ENCODE data around the gene CAMTA1.

The CAMTA1 gene

DNA sequence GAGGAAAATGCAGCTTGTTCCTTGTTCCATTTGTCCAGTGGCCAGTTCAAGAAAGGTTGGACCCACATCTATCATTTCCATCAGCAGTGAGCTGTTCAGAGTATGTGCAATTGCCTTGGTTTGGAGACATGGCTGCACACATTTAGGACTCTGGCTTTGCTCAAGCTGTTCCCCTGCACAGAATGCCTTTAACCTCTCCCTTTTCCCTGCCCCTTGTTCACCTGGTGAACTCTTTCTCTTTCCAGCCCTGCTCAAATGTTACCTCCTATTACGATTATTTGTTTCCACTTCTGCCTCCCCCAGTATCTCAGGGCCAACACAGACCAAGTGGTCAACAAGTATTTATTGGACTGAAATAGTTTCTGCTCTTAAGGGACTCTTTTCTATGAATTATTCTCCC, 385.9 kb downstream of the CAMTA1 start:
- FAIRE-seq, result no peak
- no peak for TF ChIP-seq CTCF (IDR thresholded peaks at IDR 0.05; ENCODE audit: insufficient read depth, missing control alignments)
- no peak for DNase-seq (ENCODE audit: insufficient read length, low spot score)

GRCh38 chr1:7171574-7171973, 386.3 kb downstream of the CAMTA1 start:
- no peak for DNase-seq (ENCODE audit: insufficient read length, low spot score)
- no peak for TF ChIP-seq CTCF (IDR thresholded peaks at IDR 0.05; ENCODE audit: insufficient read depth, missing control alignments)
- FAIRE-seq, result no peak

GRCh38 chr1:7172804-7173203, 387.6 kb downstream of the CAMTA1 start:
- no peak for TF ChIP-seq CTCF (IDR thresholded peaks at IDR 0.05; ENCODE audit: insufficient read depth, missing control alignments)

DNA sequence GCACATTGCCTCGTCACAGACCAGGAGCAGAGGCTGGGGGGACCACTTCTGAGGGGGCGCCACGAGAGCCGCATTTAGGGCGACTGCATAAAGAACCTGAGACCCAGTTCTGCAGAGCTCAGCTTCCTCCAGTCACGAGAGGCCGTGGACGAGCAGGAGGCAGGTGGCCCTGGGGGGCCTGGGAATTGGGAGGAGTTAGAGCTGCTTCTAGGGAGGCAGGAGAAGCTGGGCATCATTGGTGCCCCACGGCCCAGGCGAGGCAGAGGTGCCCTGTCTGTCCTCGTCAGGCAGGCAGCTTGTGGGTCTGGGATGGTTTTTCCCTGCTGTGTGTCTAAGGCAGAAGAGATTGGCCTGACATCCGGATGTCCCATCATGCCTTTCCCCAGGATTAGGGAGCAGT, 389.3 kb downstream of the CAMTA1 start:
- FAIRE-seq, result no peak
- no peak for TF ChIP-seq CTCF (IDR thresholded peaks at IDR 0.05; ENCODE audit: insufficient read depth, missing control alignments)

More at GRCh38 chr1:7172804-7173203, 387.6 kb downstream of the CAMTA1 start:
- DNase-seq (ENCODE audit: insufficient read length, low spot score), result no peak
- no peak for FAIRE-seq

DNA sequence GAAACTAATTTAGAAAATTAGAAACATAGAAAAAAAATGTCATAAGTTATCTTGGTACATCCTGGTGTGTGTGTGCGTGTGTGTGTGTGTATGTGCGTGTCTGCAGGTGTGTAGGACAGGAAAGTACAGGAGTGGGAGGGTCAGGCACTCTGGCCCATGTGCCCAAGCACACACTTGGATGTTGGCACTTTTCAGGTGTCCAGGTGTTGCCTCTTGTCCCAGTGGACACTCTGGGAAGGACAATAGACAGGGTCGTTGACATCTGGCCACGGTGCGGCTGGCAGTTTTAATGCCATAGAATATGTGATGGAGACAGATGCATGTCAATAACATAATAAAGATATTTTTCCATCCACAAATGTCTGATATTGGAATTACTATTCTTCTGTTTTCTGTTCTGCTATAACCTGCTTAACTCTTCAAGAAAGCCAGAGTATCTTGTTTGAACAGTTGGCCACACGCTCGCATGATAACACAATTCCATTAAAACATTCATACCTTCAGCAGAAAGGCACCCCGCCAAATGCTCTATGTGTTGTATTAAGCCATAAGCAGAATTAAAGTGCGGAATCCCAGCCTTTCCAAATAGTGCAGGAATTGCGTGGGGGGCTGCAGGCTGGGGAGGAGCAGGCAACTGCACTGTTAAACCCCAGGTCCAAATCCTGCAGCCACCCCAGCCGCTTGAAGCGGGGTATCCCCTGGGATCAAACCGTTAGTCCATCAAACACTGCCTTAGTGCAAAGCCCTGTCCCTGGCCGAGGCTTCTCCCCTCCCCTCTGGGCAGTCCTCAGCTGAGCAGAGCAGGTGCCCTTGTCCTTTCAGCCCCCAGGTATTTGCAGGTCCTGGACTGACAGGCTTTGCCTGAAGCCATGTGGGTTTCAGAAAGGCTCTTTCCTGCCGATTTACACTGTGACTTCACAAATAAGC, 390.0 kb downstream of the CAMTA1 start:
- TF ChIP-seq CTCF (IDR thresholded peaks at IDR 0.05; ENCODE audit: insufficient read depth, missing control alignments), result no peak
- no peak for FAIRE-seq
- no peak for DNase-seq (ENCODE audit: insufficient read length, low spot score)

More for the DNA sequence above, 389.3 kb downstream of the CAMTA1 start:
- DNase-seq (ENCODE audit: insufficient read length, low spot score), result no peak

GRCh38 chr1:7177021-7177420, 391.8 kb downstream of the CAMTA1 start:
- FAIRE-seq (no peak), DNase-seq (ENCODE audit: insufficient read length, low spot score) (no peak)
- no peak for TF ChIP-seq CTCF (IDR thresholded peaks at IDR 0.05; ENCODE audit: insufficient read depth, missing control alignments)
